Left ventricle myocardium inferior (tissue), 1 donor: Measurements from ENCODE around the gene FTO. TPM values are rescaled to one million over a fixed set of nuclear protein-coding genes. Genes with fewer than 3 reads are reported as not detected.

Source experiments
- DNase-seq: peaks from one replicate; pipeline ENCODE4 v3.0.0-alpha.2; 2020
- H3K27ac ChIP-seq: fragments of 200-600 bp; replicated peaks from 2 replicates; pipeline ENCODE4 v1.8.0; 2021
- H3K27me3 ChIP-seq: fragments of 200-600 bp; 2 replicates; pipeline ENCODE4 v1.8.0; 2021; ENCODE audit warnings: low read depth
- H3K36me3 ChIP-seq: fragments of 200-600 bp; 2 replicates; pipeline ENCODE4 v1.8.0; 2021
- H3K4me1 ChIP-seq: fragments of 200-600 bp; 2 replicates; pipeline ENCODE4 v1.8.0; 2021
- H3K4me3 ChIP-seq: fragments of 200-600 bp; 2 replicates; pipeline ENCODE4 v1.8.0; 2021; ENCODE audit warnings: mild to moderate bottlenecking, moderate library complexity
- H3K9me3 ChIP-seq: fragments of 200-600 bp; replicated peaks from 2 replicates; pipeline ENCODE4 v1.8.0; 2021
- intact Hi-C: fragments of 100-400 bp; cut with micrococcal nuclease; formaldehyde crosslinking; loops from one replicate; pipeline ENCODE4 v1.11.0; 2022
- total RNA-seq: library from RNA; stranded (reverse); fragmentation: NEBNext Ultra II Directional; extraction: Animal tissue kit (Norgen Biotek cat#: 25700); gene quantifications from one replicate; pipeline ENCODE4 v1.2.1, GENCODE V29; 2021
- TF ChIP-seq, protein P1 (sequence below): fragments of 200-600 bp; IDR thresholded peaks from 2 replicates; pipeline ENCODE4 v1.8.0; 2021; ENCODE audit warnings: antibody characterized with exemption, mild to moderate bottlenecking, borderline replicate concordance
- donor health status: DM: no; HTN: yes; CAD: no; lungs with severe emphysema.

The FTO gene
- total RNA-seq, 1 donor from 2014 or later: 78.4 TPM

GRCh38 chr16:54099627-54100026 is 395.7 kb downstream of the FTO start:
- no peaks in the 10 kb centered on the region for H3K27me3 ChIP-seq
- H3K9me3 ChIP-seq: peaks cover 15% of the 10 kb centered on the region
- TF ChIP-seq, protein P1, sequence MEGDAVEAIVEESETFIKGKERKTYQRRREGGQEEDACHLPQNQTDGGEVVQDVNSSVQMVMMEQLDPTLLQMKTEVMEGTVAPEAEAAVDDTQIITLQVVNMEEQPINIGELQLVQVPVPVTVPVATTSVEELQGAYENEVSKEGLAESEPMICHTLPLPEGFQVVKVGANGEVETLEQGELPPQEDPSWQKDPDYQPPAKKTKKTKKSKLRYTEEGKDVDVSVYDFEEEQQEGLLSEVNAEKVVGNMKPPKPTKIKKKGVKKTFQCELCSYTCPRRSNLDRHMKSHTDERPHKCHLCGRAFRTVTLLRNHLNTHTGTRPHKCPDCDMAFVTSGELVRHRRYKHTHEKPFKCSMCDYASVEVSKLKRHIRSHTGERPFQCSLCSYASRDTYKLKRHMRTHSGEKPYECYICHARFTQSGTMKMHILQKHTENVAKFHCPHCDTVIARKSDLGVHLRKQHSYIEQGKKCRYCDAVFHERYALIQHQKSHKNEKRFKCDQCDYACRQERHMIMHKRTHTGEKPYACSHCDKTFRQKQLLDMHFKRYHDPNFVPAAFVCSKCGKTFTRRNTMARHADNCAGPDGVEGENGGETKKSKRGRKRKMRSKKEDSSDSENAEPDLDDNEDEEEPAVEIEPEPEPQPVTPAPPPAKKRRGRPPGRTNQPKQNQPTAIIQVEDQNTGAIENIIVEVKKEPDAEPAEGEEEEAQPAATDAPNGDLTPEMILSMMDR: no peak
- peaks cover 10% of the 10 kb centered on the region for H3K36me3 ChIP-seq
- no peak overlapping the region for H3K27ac ChIP-seq
- intact Hi-C loops: no loop called here
- no peak overlapping the region for H3K4me3 ChIP-seq
- no peaks in the 10 kb centered on the region for H3K4me1 ChIP-seq
- no peak for DNase-seq

GRCh38 chr16:54102888-54103866 is 399.2 kb downstream of the FTO start:
- H3K27ac ChIP-seq: no peak overlapping the region
- intact Hi-C loops: no loop called here
- TF ChIP-seq, protein P1: no peak
- no peak for DNase-seq
- no peaks in the 10 kb centered on the region for H3K36me3 ChIP-seq
- no peaks in the 10 kb centered on the region for H3K27me3 ChIP-seq
- H3K4me1 ChIP-seq: no peaks in the 10 kb centered on the region
- no peaks in the 10 kb centered on the region for H3K9me3 ChIP-seq
- no peak overlapping the region for H3K4me3 ChIP-seq

DNA sequence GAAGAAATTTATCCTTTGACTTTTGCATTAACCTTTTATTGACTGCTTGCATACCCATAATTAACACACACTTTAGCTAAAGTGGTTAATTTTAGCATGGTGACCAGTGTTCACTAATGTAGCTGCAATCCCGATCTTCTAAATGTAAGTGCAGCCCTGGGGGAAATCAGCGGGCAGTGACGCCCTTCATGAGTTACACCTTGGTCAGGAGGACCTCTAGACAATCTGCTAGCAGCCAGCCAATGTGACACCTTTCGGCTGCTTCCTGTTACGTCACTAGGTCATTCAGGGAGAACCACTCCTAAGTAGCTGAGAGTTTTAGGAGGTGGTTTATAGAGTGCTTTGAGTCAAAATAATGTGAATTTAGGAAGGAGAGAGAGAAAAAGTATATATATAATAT is 402.1 kb downstream of the FTO start:
- H3K4me1 ChIP-seq: no peaks in the 10 kb centered on the region
- no peak for DNase-seq
- peaks cover 4% of the 10 kb centered on the region for H3K36me3 ChIP-seq
- no peaks in the 10 kb centered on the region for H3K9me3 ChIP-seq
- H3K4me3 ChIP-seq: no peak overlapping the region
- intact Hi-C loops: no loop called here
- no peaks in the 10 kb centered on the region for H3K27me3 ChIP-seq
- no peak overlapping the region for H3K27ac ChIP-seq
- TF ChIP-seq, protein P1: no peak

GRCh38 chr16:54107583-54108202 is 403.7 kb downstream of the FTO start:
- no peak for DNase-seq
- no peaks in the 10 kb centered on the region for H3K4me1 ChIP-seq
- TF ChIP-seq, protein P1: no peak
- no peak overlapping the region for H3K4me3 ChIP-seq
- intact Hi-C loops: no loop called here
- peaks cover 21% of the 10 kb centered on the region for H3K36me3 ChIP-seq
- no peaks in the 10 kb centered on the region for H3K9me3 ChIP-seq
- no peaks in the 10 kb centered on the region for H3K27me3 ChIP-seq
- H3K27ac ChIP-seq: no peak overlapping the region

- H3K9me3 ChIP-seq: no peaks in the 10 kb centered on the region
- intact Hi-C loops: no loop called here
- H3K36me3 ChIP-seq: peaks cover 37% of the 10 kb centered on the region
- no peak for DNase-seq
- H3K27me3 ChIP-seq: no peaks in the 10 kb centered on the region
- TF ChIP-seq, protein P1: no peak
- H3K27ac ChIP-seq: no peak overlapping the region
- H3K4me3 ChIP-seq: no peak overlapping the region
- no peaks in the 10 kb centered on the region for H3K4me1 ChIP-seq
These were observed 406.3 kb downstream of the FTO start for GRCh38 chr16:54110016-54110981.
